Measurements from ENCODE around the gene KRTAP4-2. TPM values are rescaled to one million over a fixed set of nuclear protein-coding genes. Genes with fewer than 3 reads are reported as not detected.
"Not testable (repeated sequence)": the region's sequence is repeated elsewhere in the genome, so short reads cannot be mapped to it uniquely, and the experiment has no call there.

The KRTAP4-2 gene
- polyA plus RNA-seq, 1 donor from 2014 or later = not detected

DNA sequence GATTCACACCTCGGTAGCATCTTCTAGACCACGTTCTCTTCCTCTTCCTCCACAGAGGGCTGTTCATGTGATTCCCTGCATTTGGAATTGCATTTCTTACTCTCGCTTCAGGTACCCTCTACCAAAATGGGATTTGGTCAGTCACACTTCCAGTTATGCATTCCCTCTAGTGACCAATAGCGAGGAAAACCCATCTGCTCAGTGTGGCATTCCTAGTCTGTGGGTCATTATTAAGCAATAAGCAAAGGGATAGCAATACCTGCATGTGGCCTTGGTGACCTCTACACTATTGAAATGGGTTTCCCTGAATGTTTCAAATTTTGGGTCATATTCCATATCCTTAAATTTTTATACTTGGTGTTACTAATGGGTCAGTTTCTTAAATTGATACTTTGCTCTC is 28.0 kb downstream of the KRTAP4-2 start:
- H3F3A ChIP-seq (ENCODE audit: insufficient read depth, low read length, poor library complexity, severe bottlenecking) = no peaks in the 10 kb centered on the region
- H3K4me2 ChIP-seq (ENCODE audit: low read length) = no peak overlapping the region
- H3K79me2 ChIP-seq (replicated peaks; ENCODE audit: insufficient read depth, low read length) = no peaks in the 10 kb centered on the region
- H3K36me3 ChIP-seq (ENCODE audit: insufficient read depth, low read length) = no peaks in the 10 kb centered on the region
- no peak overlapping the region for H3K9ac ChIP-seq (ENCODE audit: low read length)
- H3K27ac ChIP-seq (ENCODE audit: low read length) = no peak overlapping the region
- no peaks in the 10 kb centered on the region for H3K27me3 ChIP-seq (ENCODE audit: insufficient read depth, low read depth, low read length)
- no peak overlapping the region for H2AFZ ChIP-seq (ENCODE audit: low read depth, low read length)
- TF ChIP-seq RAD21 (conservative IDR thresholded peaks at IDR 0.05) (no peak), POLR2AphosphoS5 (IDR thresholded peaks at IDR 0.05) (no peak), EZH2 (IDR thresholded peaks at IDR 0.05; ENCODE audit: borderline replicate concordance, insufficient read depth, low read length, poor library complexity, severe bottlenecking) (no peak), SMC3 (conservative IDR thresholded peaks at IDR 0.05; ENCODE audit: poor library complexity) (no peak), CTCF (IDR thresholded peaks at IDR 0.05; ENCODE audit: poor library complexity, severe bottlenecking) (no peak), MXI1 (conservative IDR thresholded peaks at IDR 0.05; ENCODE audit: poor library complexity, severe bottlenecking) (no peak), TAF1 (IDR thresholded peaks at IDR 0.05; ENCODE audit: low read depth) (no peak), REST (IDR thresholded peaks at IDR 0.05; ENCODE audit: borderline replicate concordance) (no peak), EP300 (conservative IDR thresholded peaks at IDR 0.05; ENCODE audit: poor library complexity, severe bottlenecking) (no peak)
- H4K20me1 ChIP-seq (ENCODE audit: insufficient read depth) = no peaks in the 10 kb centered on the region
- no peaks in the 10 kb centered on the region for H3K9me3 ChIP-seq (ENCODE audit: low read length)
- H3K4me3 ChIP-seq (ENCODE audit: low read length) = no peak overlapping the region
- H3K9me2 ChIP-seq (ENCODE audit: insufficient read depth, low read length) = no peaks in the 10 kb centered on the region

DNA sequence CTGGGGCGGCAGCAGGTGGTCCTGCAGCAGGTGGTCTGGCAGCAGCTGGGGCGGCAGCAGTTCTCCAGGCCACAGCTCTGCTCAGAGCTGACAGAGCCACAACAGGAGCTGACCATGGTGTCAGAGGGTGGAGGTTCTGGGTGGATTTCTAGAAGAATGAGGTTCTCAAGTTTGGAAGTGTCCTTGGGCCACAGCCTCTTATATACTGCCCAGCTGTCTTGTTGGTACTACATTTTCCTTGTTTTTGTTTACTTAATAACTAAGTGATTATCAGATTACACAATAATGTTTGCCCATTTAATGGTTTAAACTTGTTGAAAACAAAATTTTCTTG is 28.4 kb downstream of the KRTAP4-2 start, which contains the start of gene KRTAP4-5:
KRTAP4-5 (minus strand) TSS at position 174 of the 334 bp plus-strand sequence; CDS start at position 116, 58 bp downstream.
- Histone ChIP-seq H3K4me3 (ENCODE audit: low read length) (no peak within 1 kb of the TSS), H3K79me2 (replicated peaks; ENCODE audit: insufficient read depth, low read length) (no peaks in the 10 kb centered on the region), H3K9ac (ENCODE audit: low read length) (no peak within 1 kb of the TSS), H2AFZ (ENCODE audit: low read depth, low read length) (no peak within 1 kb of the TSS), H3K36me3 (ENCODE audit: insufficient read depth, low read length) (no peaks in the 10 kb centered on the region), H3F3A (ENCODE audit: insufficient read depth, low read length, poor library complexity, severe bottlenecking) (no peaks in the 10 kb centered on the region), H3K27me3 (ENCODE audit: insufficient read depth, low read depth, low read length) (no peaks in the 10 kb centered on the region), H3K9me3 (ENCODE audit: low read length) (no peaks in the 10 kb centered on the region), H4K20me1 (ENCODE audit: insufficient read depth) (no peaks in the 10 kb centered on the region), H3K4me2 (ENCODE audit: low read length) (no peak within 1 kb of the TSS), H3K27ac (ENCODE audit: low read length) (no peak within 1 kb of the TSS), H3K9me2 (ENCODE audit: insufficient read depth, low read length) (no peaks in the 10 kb centered on the region)
- TF ChIP-seq SMC3 (conservative IDR thresholded peaks at IDR 0.05; ENCODE audit: poor library complexity) = no peak
- TF ChIP-seq RAD21 (conservative IDR thresholded peaks at IDR 0.05) = no peak

- not testable (repeated sequence) for H3K9me2 ChIP-seq (ENCODE audit: insufficient read depth, low read length); H3F3A ChIP-seq (ENCODE audit: insufficient read depth, low read length, poor library complexity, severe bottlenecking); H3K27me3 ChIP-seq (ENCODE audit: insufficient read depth, low read depth, low read length); H3K4me2 ChIP-seq (ENCODE audit: low read length); H4K20me1 ChIP-seq (ENCODE audit: insufficient read depth); H3K79me2 ChIP-seq (replicated peaks; ENCODE audit: insufficient read depth, low read length); H3K27ac ChIP-seq (ENCODE audit: low read length); H3K36me3 ChIP-seq (ENCODE audit: insufficient read depth, low read length); H3K9me3 ChIP-seq (ENCODE audit: low read length); H3K4me3 ChIP-seq (ENCODE audit: low read length); H3K9ac ChIP-seq (ENCODE audit: low read length); H2AFZ ChIP-seq (ENCODE audit: low read depth, low read length)
Measured at GRCh38 chr17:41148971-41149651, 28.9 kb downstream of the KRTAP4-2 start.
